Neutrophil (primary cell): ENCODE data around the gene RAP1B.

Experiments used
- H3K27ac ChIP-seq: fragments of 200-600 bp; sonication (generic); 2 replicates; pipeline ENCODE4 v1.5.1; 2016; ENCODE audit warnings: mild to moderate bottlenecking, moderate library complexity
- H3K27me3 ChIP-seq: fragments of 200-600 bp; sonication (generic); 2 replicates; pipeline ENCODE4 v1.6.0; 2016; ENCODE audit warnings: mild to moderate bottlenecking
- H3K36me3 ChIP-seq: fragments of 200-600 bp; sonication (generic); 2 replicates; pipeline ENCODE4 v1.5.1; 2017
- H3K4me1 ChIP-seq, 2 experiments: fragments of 200-600 bp in 1 of 2; sonication (generic) in 1 of 2; 1 replicate in 1 of 2; 2 replicates in 1 of 2; pipeline versions ENCODE4 v1.5.1 to v1.6.1; 2013 to 2016; ENCODE audit warnings: low read depth in 1 of 2, low read length in 1 of 2, mild to moderate bottlenecking in 1 of 2, moderate library complexity in 1 of 2; ENCODE audit not compliant: control insufficient read depth in 1 of 2, insufficient read depth in 1 of 2
- H3K4me3 ChIP-seq, 2 experiments: fragments of 200-600 bp in 1 of 2; sonication (generic) in 1 of 2; 1 replicate in 1 of 2; 2 replicates in 1 of 2; pipeline ENCODE4 v1.5.1; 2013 to 2016; ENCODE audit warnings: low read depth in 1 of 2, low read length in 1 of 2, mild to moderate bottlenecking in 1 of 2, moderate library complexity in 1 of 2
- H3K9me3 ChIP-seq: fragments of 200-600 bp; sonication (generic); 2 replicates; pipeline ENCODE4 v1.5.1; 2016
- TF ChIP-seq, protein P1 (sequence below): fragments of 200-600 bp; sonication (generic); IDR thresholded peaks from 2 replicates; pipeline ENCODE4 v1.5.1; 2016; ENCODE audit warnings: antibody characterized with exemption

The RAP1B gene

DNA sequence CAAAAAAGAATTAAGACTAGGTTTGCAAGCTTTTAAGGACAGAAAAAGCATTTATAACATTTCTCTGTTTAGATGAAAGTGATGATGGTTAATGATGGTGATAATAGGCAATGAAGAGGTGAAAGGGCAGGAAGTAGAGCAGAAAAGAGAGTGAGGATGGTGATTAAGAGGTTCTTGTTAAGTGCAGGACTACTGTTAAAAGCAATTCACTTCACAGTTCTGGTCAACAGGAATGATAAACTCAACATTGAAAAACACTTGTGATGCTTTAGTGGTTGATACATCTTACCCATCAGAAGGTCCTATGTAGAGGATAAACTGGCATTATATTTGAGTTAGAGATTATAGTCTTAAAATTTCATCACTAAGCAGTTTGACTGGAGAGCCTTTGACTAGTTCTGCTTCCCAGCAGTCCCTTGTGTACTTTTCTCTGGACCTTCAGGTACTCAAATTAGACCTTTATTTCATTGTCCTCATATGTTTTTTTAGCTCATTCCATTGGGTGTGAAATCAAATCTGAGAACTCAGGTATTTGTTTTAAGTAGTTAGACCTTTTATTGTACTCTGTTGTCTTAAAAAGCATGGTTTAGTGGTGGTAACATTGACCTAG is 10.9 kb downstream of the RAP1B start:
- TF ChIP-seq, protein P1, sequence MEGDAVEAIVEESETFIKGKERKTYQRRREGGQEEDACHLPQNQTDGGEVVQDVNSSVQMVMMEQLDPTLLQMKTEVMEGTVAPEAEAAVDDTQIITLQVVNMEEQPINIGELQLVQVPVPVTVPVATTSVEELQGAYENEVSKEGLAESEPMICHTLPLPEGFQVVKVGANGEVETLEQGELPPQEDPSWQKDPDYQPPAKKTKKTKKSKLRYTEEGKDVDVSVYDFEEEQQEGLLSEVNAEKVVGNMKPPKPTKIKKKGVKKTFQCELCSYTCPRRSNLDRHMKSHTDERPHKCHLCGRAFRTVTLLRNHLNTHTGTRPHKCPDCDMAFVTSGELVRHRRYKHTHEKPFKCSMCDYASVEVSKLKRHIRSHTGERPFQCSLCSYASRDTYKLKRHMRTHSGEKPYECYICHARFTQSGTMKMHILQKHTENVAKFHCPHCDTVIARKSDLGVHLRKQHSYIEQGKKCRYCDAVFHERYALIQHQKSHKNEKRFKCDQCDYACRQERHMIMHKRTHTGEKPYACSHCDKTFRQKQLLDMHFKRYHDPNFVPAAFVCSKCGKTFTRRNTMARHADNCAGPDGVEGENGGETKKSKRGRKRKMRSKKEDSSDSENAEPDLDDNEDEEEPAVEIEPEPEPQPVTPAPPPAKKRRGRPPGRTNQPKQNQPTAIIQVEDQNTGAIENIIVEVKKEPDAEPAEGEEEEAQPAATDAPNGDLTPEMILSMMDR, result no peak
- Histone ChIP-seq H3K9me3 (no peaks in the 10 kb centered on the region), H3K27me3 (no peaks in the 10 kb centered on the region), H3K4me1 (peaks cover 11 to 43% of the 10 kb centered on the region in 2 experiments), H3K4me3 (no peak overlapping the region), H3K36me3 (peaks cover 8% of the 10 kb centered on the region), H3K27ac (peak overlapping the region; percentile 57)

DNA sequence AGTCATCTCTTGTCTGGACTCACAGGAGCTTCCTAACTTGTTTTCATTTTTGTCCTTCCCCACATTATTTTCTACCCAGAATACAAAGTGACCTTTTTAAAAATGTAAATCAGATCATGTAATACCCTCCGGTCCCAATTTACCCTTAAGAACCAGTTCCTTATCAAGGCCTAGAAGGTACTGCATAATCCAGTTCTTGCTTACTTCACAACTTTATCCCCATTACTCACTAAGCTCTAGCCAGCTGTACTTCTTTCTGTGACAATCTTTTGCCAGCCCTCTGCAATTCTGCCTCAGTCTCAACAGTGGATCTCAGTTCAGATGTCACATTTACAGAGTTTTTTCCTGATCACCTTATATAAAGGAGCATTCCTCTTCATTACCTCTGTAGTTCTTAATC is 11.6 kb downstream of the RAP1B start:
- H3K27ac ChIP-seq, result peak overlapping the region; percentile 57
- TF ChIP-seq, protein P1, result no peak
- H3K36me3 ChIP-seq, result peaks cover 13% of the 10 kb centered on the region
- H3K4me3 ChIP-seq, result no peak overlapping the region
- peaks cover 9 to 38% of the 10 kb centered on the region in 2 experiments for H3K4me1 ChIP-seq
- no peaks in the 10 kb centered on the region for H3K27me3 ChIP-seq
- no peaks in the 10 kb centered on the region for H3K9me3 ChIP-seq

DNA sequence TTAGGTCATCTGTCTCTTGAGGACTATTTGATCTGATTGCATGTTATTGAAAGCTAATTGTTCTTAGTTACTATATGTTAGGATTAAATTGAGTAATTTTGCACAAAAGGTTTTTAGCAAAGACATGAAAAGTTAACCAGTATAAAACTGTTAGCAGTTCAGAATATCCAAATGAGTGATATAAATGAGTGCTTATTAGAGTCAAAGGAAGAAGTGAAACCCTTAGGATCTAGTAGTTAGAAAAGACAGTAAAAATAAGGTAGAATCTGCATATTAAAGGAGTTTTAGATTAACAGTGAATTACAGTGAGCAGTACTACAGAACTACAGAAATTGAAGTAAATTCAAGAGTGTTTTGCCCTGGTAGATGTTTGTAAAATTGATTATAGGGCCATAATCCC is 12.4 kb downstream of the RAP1B start:
- Histone ChIP-seq H3K27me3 (no peaks in the 10 kb centered on the region), H3K36me3 (peaks cover 16% of the 10 kb centered on the region), H3K4me3 (no peak overlapping the region), H3K4me1 (peaks cover 4 to 35% of the 10 kb centered on the region in 2 experiments), H3K9me3 (no peaks in the 10 kb centered on the region), H3K27ac (no peak overlapping the region)
- TF ChIP-seq, protein P1, result no peak

DNA sequence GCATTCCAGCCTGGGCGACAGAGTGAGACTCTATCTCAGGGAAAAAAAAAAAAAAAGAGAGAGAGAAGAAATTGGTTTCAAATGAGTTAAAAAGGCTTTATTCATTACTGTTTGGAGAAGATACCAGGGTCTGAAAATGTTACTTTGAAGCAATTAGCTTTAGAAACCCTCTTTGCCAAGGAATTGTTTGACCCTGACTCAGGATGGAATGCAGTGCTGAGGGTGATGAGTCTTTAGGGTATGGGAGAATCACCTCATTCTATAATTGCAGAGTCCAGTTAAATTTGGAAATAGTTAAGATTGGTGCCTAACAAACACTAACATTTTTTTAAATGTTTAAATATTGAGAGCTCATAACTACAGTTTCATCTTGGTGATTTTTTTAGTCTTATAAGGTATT is 13.3 kb downstream of the RAP1B start:
- no peaks in the 10 kb centered on the region for H3K27me3 ChIP-seq
- H3K27ac ChIP-seq, result no peak overlapping the region
- peaks cover 4 to 37% of the 10 kb centered on the region in 2 experiments for H3K4me1 ChIP-seq

DNA sequence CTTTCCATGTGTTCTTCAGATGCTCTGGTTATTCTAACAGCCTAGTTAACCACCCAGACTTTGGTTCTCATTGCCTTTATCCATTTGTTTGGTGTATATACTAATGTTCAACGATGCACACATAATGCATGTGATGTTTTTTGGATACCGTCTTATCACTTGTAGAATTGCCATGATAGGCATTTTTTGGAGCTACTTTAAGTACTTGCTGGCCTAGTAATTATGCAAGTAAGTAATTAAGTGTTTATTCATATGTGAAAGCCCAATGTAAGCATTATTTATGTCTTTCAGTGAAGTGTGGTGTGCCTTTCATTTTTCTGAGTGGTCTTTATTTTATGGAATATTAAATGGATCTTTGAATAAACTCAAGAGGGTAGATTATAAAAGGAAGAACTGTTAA is 14.2 kb downstream of the RAP1B start:
- no peak overlapping the region for H3K4me3 ChIP-seq
- H3K4me1 ChIP-seq, result peaks cover 7 to 35% of the 10 kb centered on the region in 2 experiments
- TF ChIP-seq, protein P1, result no peak
- no peak overlapping the region for H3K27ac ChIP-seq
- H3K27me3 ChIP-seq, result no peaks in the 10 kb centered on the region
- peaks cover 16% of the 10 kb centered on the region for H3K36me3 ChIP-seq
- H3K9me3 ChIP-seq, result no peaks in the 10 kb centered on the region

More for the DNA sequence above, 13.3 kb downstream of the RAP1B start:
- peaks cover 16% of the 10 kb centered on the region for H3K36me3 ChIP-seq
- H3K4me3 ChIP-seq, result no peak overlapping the region
- no peaks in the 10 kb centered on the region for H3K9me3 ChIP-seq
- TF ChIP-seq, protein P1, result no peak
